A549 (cell line): ENCODE data around the gene ATF3.

Experiments
- CTCF ChIP-seq: fragments of >200 bp; sonication (Bioruptor Twin); formaldehyde crosslinking; IDR thresholded peaks from 3 replicates; pipeline ENCODE4 v1.5.1; 2016
- EP300 ChIP-seq, 2 experiments: fragments of >200 bp; sonication (Bioruptor Twin); formaldehyde crosslinking; IDR thresholded peaks; 2 replicates in 1 of 2; 3 replicates in 1 of 2; pipeline ENCODE4 v1.6.1; 2016 to 2017
- FOSB ChIP-seq: fragments of 250-450 bp; sonication (Bioruptor Pico); IDR thresholded peaks from 2 replicates; pipeline ENCODE4 v1.5.0; 2020; ENCODE audit warnings: mild to moderate bottlenecking, moderate library complexity
- GATA3 ChIP-seq: IDR thresholded peaks from 2 replicates; pipeline ENCODE4 v1.6.1; 2012; ENCODE audit warnings: borderline replicate concordance
- JUN ChIP-seq, 2 experiments: fragments of >200 bp; sonication (Bioruptor Twin); formaldehyde crosslinking; IDR thresholded peaks; 2 replicates in 1 of 2; 3 replicates in 1 of 2; pipeline ENCODE4 v1.6.1; 2016 to 2017
- MAX ChIP-seq: IDR thresholded peaks from 2 replicates; pipeline ENCODE4 v1.6.1; 2012
- PBX3 ChIP-seq: IDR thresholded peaks from 2 replicates; pipeline ENCODE4 v1.6.1; 2012
- POLR2A ChIP-seq: IDR thresholded peaks from 2 replicates; pipeline ENCODE4 v1.6.1; 2012; ENCODE audit warnings: mild to moderate bottlenecking, low read length
- RAD21 ChIP-seq, 2 experiments: fragments of >200 bp in 1 of 2; sonication (Bioruptor Twin) in 1 of 2; formaldehyde crosslinking in 1 of 2; IDR thresholded peaks in 1 of 2; conservative IDR thresholded peaks in 1 of 2; 2 replicates in 1 of 2; 3 replicates in 1 of 2; pipeline ENCODE4 v1.6.1; 2012 to 2018; ENCODE audit warnings: inconsistent platforms in 1 of 2
- USF2 ChIP-seq: fragments of 450-650 bp; IDR thresholded peaks from 2 replicates; pipeline ENCODE4 v1.6.1; 2014; ENCODE audit warnings: antibody characterized with exemption

- TF ChIP-seq CTCF = no peak
- TF ChIP-seq PBX3 = no peak
- no peak for TF ChIP-seq JUN (IDR thresholded peaks at IDR 0.05)
- no peak for TF ChIP-seq EP300 (IDR thresholded peaks at IDR 0.05)
- no peak for TF ChIP-seq GATA3
- TF ChIP-seq MAX = no peak
- no peak for TF ChIP-seq FOSB (CRISPR knock-in tag)
- no peak for TF ChIP-seq POLR2A
- no peak for TF ChIP-seq RAD21 (conservative IDR thresholded peaks at IDR 0.05 in 1 of 2, IDR thresholded peaks at IDR 0.05 in 1 of 2)
- TF ChIP-seq USF2 = no peak
These were observed 10.1 kb downstream of the ATF3 start for GRCh38 chr1:212618466-212619210.
